HepG2 (cell line): Measurements from ENCODE around the gene HOXA4. TPM values are rescaled to one million over a fixed set of nuclear protein-coding genes. Genes with fewer than 3 reads are reported as not detected.

Experiments
- ATAC-seq: fragments of 200-7000 bp; cut with Tn5 transposase; 3 replicates; pipeline ENCODE4 v1.9.1; 2020; ENCODE audit warnings: mild to moderate bottlenecking, moderate library complexity
- BruUV-seq: library from RNA; stranded (reverse); fragments of 400-500 nt; replicated peaks from 2 replicates; lab custom pipeline; 2021; lab: Mats Ljungman, UMichigan
- CTCF ChIA-PET: fragments of 300-600 bp; formaldehyde crosslinking; extraction: SDS; loops from one replicate; lab custom pipeline; 2021; ENCODE audit warnings: low total read pairs, inconsistent platforms, low intra/inter-chr PET ratio; lab: Yijun Ruan, JAX
- POLR2A ChIA-PET: fragments of 350-600 bp; sonication (Branson Sonifier 250); formaldehyde crosslinking; loops from one replicate; lab custom pipeline; 2020; ENCODE audit warnings: antibody characterized with exemption, inconsistent platforms; lab: Yijun Ruan, JAX
- DNase-seq: peaks from one replicate; pipeline ENCODE4 v3.0.0-alpha.2; 2015; ENCODE audit warnings: low spot score
- FAIRE-seq: peaks from 3 replicates; lab custom pipeline; 2011; peaks lifted over from hg19 to GRCh38; lab: Jason Lieb, UNC
- H2AFZ ChIP-seq: one replicate; pipeline ENCODE4 v1.6.1; 2011; ENCODE audit warnings: low read length, inconsistent platforms
- H3K27ac ChIP-seq: fragments of 300-600 bp; 3 replicates; pipeline ENCODE4 v1.8.0; 2011; ENCODE audit warnings: mixed run types, mild to moderate bottlenecking, mixed read lengths, low read length, inconsistent platforms; ENCODE audit not compliant: insufficient read depth; ENCODE audit errors: extremely low read length
- H3K27me3 ChIP-seq, 2 experiments: fragments of 200-600 bp in 1 of 2; 2 replicates in 1 of 2; 3 replicates in 1 of 2; pipeline versions ENCODE4 v1.6.0 to v1.8.0; 2011; ENCODE audit warnings: low read length in 2 of 2, mild to moderate bottlenecking in 2 of 2, moderate library complexity in 2 of 2, inconsistent platforms in 1 of 2; ENCODE audit not compliant: insufficient read depth in 2 of 2, control insufficient read depth in 1 of 2
- H3K36me3 ChIP-seq, 2 experiments: fragments of 200-600 bp in 1 of 2; replicated peaks in 1 of 2; 2 replicates in 1 of 2; 3 replicates in 1 of 2; pipeline versions ENCODE4 v1.5.1 to v1.8.0; 2011; ENCODE audit warnings: low read length in 2 of 2, inconsistent platforms in 1 of 2; ENCODE audit not compliant: insufficient read depth in 2 of 2, control insufficient read depth in 1 of 2
- H3K4me1 ChIP-seq: 2 replicates; pipeline ENCODE4 v1.5.1; 2012; ENCODE audit warnings: low read length, inconsistent platforms; ENCODE audit not compliant: insufficient read depth
- H3K4me2 ChIP-seq: 2 replicates; pipeline ENCODE4 v1.6.0; 2011; ENCODE audit warnings: low read depth, low read length, inconsistent platforms
- H3K4me3 ChIP-seq, 3 experiments: fragments of 200-600 bp in 1 of 3; sonication (generic), shearing (Covaris generic) in 1 of 3; replicated peaks in 1 of 3; 2 replicates each; pipeline ENCODE4 v1.5.1; 2011 to 2016; ENCODE audit warnings: low read length in 3 of 3, inconsistent platforms in 2 of 3, low read depth in 2 of 3, mild to moderate bottlenecking in 2 of 3, control low read depth in 1 of 3, mixed read lengths in 1 of 3; ENCODE audit not compliant: insufficient read depth in 1 of 3
- H3K79me2 ChIP-seq: one replicate; pipeline ENCODE4 v1.6.1; 2011; ENCODE audit warnings: low read length, inconsistent platforms; ENCODE audit not compliant: insufficient read depth
- H3K9ac ChIP-seq: 2 replicates; pipeline ENCODE4 v1.6.0; 2011; ENCODE audit warnings: mild to moderate bottlenecking, low read depth, low read length, inconsistent platforms; ENCODE audit not compliant: insufficient read depth
- H3K9me3 ChIP-seq: 2 replicates; pipeline ENCODE4 v1.5.1; 2012; ENCODE audit warnings: mild to moderate bottlenecking, low read length
- H4K20me1 ChIP-seq: 2 replicates; pipeline ENCODE4 v1.6.0; 2011; ENCODE audit warnings: inconsistent platforms, mild to moderate bottlenecking, low read length, moderate library complexity; ENCODE audit not compliant: insufficient read depth
- BORCS8-MEF2B ChIP-seq: sonication (generic); formaldehyde crosslinking; IDR thresholded peaks from 2 replicates; pipeline ENCODE4 v1.8.0; 2022; ENCODE audit warnings: mild to moderate bottlenecking, missing genetic modification reagents
- FOXK2 ChIP-seq: fragments of 450-650 bp; IDR thresholded peaks from 2 replicates; pipeline ENCODE4 v1.6.1; 2016
- FUBP1 ChIP-seq: sonication (generic); formaldehyde crosslinking; IDR thresholded peaks from 2 replicates; pipeline ENCODE4 v1.5.1; 2020; ENCODE audit warnings: missing genetic modification reagents, mild to moderate bottlenecking, borderline replicate concordance
- MYPOP ChIP-seq: sonication (generic); formaldehyde crosslinking; IDR thresholded peaks from 2 replicates; pipeline ENCODE4 v1.8.1; 2023; ENCODE audit warnings: mild to moderate bottlenecking, moderate library complexity, missing genetic modification reagents
- RELA ChIP-seq: sonication (generic); formaldehyde crosslinking; IDR thresholded peaks from 2 replicates; pipeline ENCODE4 v1.4.0; 2020; ENCODE audit warnings: missing genetic modification reagents
- SNAPC4 ChIP-seq: sonication (generic); formaldehyde crosslinking; IDR thresholded peaks from 2 replicates; pipeline ENCODE4 v1.4.0; 2020; ENCODE audit warnings: mild to moderate bottlenecking, missing genetic modification reagents
- ZBTB21 ChIP-seq: sonication (generic); formaldehyde crosslinking; IDR thresholded peaks from 2 replicates; pipeline ENCODE4 v1.4.0; 2020; ENCODE audit warnings: missing genetic modification reagents
- ZNF160 ChIP-seq: sonication (generic); formaldehyde crosslinking; IDR thresholded peaks from 2 replicates; pipeline ENCODE4 v1.8.0; 2022; ENCODE audit warnings: mild to moderate bottlenecking, inconsistent platforms, missing genetic modification reagents
- ZNF263 ChIP-seq: sonication (generic); formaldehyde crosslinking; IDR thresholded peaks from 2 replicates; pipeline ENCODE4 v1.4.0; 2020; ENCODE audit warnings: missing genetic modification reagents
- ZNF567 ChIP-seq: sonication (generic); formaldehyde crosslinking; IDR thresholded peaks from 2 replicates; pipeline ENCODE4 v1.8.1; 2023; ENCODE audit warnings: mild to moderate bottlenecking, missing genetic modification reagents, borderline replicate concordance
- ZNF709 ChIP-seq: sonication (generic); formaldehyde crosslinking; IDR thresholded peaks from 2 replicates; pipeline ENCODE4 v1.5.0; 2020; ENCODE audit warnings: mild to moderate bottlenecking, missing genetic modification reagents
- WGBS: methylation state at CpG from one replicate; pipeline ENCODE4 v1.1.6; 2017; ENCODE audit warnings: low lambda C conversion rate; 5-methylcytosine and 5-hydroxymethylcytosine counted together
- in situ Hi-C: cut with HindIII; loops from 2 replicates; pipeline ENCODE4 v1.10.0; 2017; ENCODE audit warnings: low pct_unique_long_range_greater_than_20kb; ENCODE audit not compliant: extremely low pct_ligation_motif_present
- intact Hi-C: fragments of 100-400 bp; cut with micrococcal nuclease; formaldehyde crosslinking; loops from one replicate; pipeline ENCODE4 v1.10.0; 2022; ENCODE audit not compliant: unreplicated experiment
- polyA plus RNA-seq, 8 experiments: library from polyadenylated mRNA; depleted of rRNA in 3 of 8; stranded (reverse) in 7 of 8; unstranded in 1 of 8; fragments of >200 nt; fragmentation: Illumina TruSeq in 4 of 8; extraction: Trizol in 4 of 8; gene quantifications; 2 replicates each; pipeline versions ENCODE4 v1.2.1 to v1.2.3, GENCODE V29; 2011 to 2016; ENCODE audit warnings: low read depth in 4 of 8, missing spikeins in 1 of 8, mixed read lengths in 1 of 8; ENCODE audit not compliant: insufficient read depth in 1 of 8
- total RNA-seq, 5 experiments: library from RNA; depleted of rRNA; stranded (reverse); fragments of >200 nt; fragmentation: Illumina TruSeq; extraction: Trizol; gene quantifications; 2 replicates each; pipeline ENCODE4 v1.2.3, GENCODE V29; 2016; ENCODE audit warnings: low read depth in 1 of 5

HOXA4 gene
- total and polyA plus RNA-seq, 2 of the 13 experiments (the other 11 are each of a cell fraction or from before 2014, with no cell fraction given) = 2.4 to 5.4 TPM

- H3K79me2 ChIP-seq = peaks cover 5% of the 10 kb centered on the region
- in situ Hi-C loops = no loop called here
- ATAC-seq (no peak), DNase-seq (no peak), FAIRE-seq (no peak)
- POLR2A ChIA-PET = no interaction called here
- no peak overlapping the region for H3K4me3 ChIP-seq
- H3K36me3 ChIP-seq = no peaks in the 10 kb centered on the region; a peak in 2 of 5 replicates
- H3K9me3 ChIP-seq = no peaks in the 10 kb centered on the region
- no peaks in the 10 kb centered on the region; a peak in 1 of 5 replicates for H3K27me3 ChIP-seq
- no peak for TF ChIP-seq BORCS8-MEF2B (CRISPR knock-in tag)
- no peak for TF ChIP-seq FOXK2
- TF ChIP-seq ZNF709 (CRISPR knock-in tag) = no peak
- no peak for TF ChIP-seq ZNF263
- TF ChIP-seq MYPOP (CRISPR knock-in tag) = no peak
- TF ChIP-seq ZBTB21 (CRISPR knock-in tag) = no peak
- TF ChIP-seq RELA (CRISPR knock-in tag) = no peak
- TF ChIP-seq FUBP1 = no peak
- no peak for TF ChIP-seq ZNF160
- TF ChIP-seq SNAPC4 (CRISPR knock-in tag) = no peak
- no peak for TF ChIP-seq ZNF567 (CRISPR knock-in tag)
- TF ChIP-seq, all 625 proteins: peak for 0
- 90% methylated on average over 9 of the region's 11 CpGs for WGBS
- Histone ChIP-seq H2AFZ (no peak overlapping the region), H3K9ac (no peak overlapping the region), H3K4me2 (no peak overlapping the region), H3K27ac (no peak overlapping the region), H4K20me1 (no peaks in the 10 kb centered on the region), H3K4me1 (peaks cover 30% of the 10 kb centered on the region)
- BruUV-seq = no TSS peak
- CTCF ChIA-PET = no interaction called here
- intact Hi-C loops = no loop called here
Observed at GRCh38 chr7:27145914-27146412, 15.4 kb upstream of the HOXA4 start.
